IMR-90 (cell line): ENCODE results near the gene EPN2. TPM values are rescaled to one million over a fixed set of nuclear protein-coding genes. Genes with fewer than 3 reads are reported as not detected.

Source experiments
- ATAC-seq: fragments of 200-7000 bp; cut with Tn5 transposase; 2 replicates; pipeline ENCODE4 v1.9.1; 2020; ENCODE audit warnings: low read depth, mild to moderate bottlenecking, moderate library complexity
- BruUV-seq: library from RNA; stranded (reverse); fragments of 400-500 nt; replicated peaks from 2 replicates; lab custom pipeline; 2021; lab: Mats Ljungman, UMichigan
- CTCF ChIA-PET: fragments of 300-600 bp; formaldehyde crosslinking; extraction: SDS; loops from one replicate; lab custom pipeline; 2021; ENCODE audit warnings: antibody characterized with exemption; lab: Yijun Ruan, JAX
- POLR2A ChIA-PET: fragments of 300-600 bp; sonication (Branson Sonifier 250); formaldehyde crosslinking; loops from one replicate; lab custom pipeline; 2022; ENCODE audit warnings: antibody characterized with exemption; ENCODE audit not compliant: unreplicated experiment; lab: Charles Lee
- DNase-seq: peaks from one replicate; pipeline ENCODE4 v3.0.0; 2013
- H2AFZ ChIP-seq: replicated peaks from 2 replicates; pipeline ENCODE3; 2013; ENCODE audit warnings: low read length, mild to moderate bottlenecking; ENCODE audit not compliant: poor library complexity
- H2AK5ac ChIP-seq: 2 replicates; pipeline ENCODE4 v1.6.1; 2013; ENCODE audit warnings: low read depth, low read length, inconsistent platforms
- H2AK9ac ChIP-seq: replicated peaks from 2 replicates; pipeline ENCODE3; 2013; ENCODE audit warnings: mild to moderate bottlenecking, low read depth, low read length, moderate library complexity; ENCODE audit not compliant: poor library complexity
- H2BK120ac ChIP-seq: 2 replicates; pipeline ENCODE4 v1.6.1; 2013; ENCODE audit warnings: low read depth, low read length, inconsistent platforms
- H2BK15ac ChIP-seq: 3 replicates; pipeline ENCODE4 v1.6.1; 2013; ENCODE audit warnings: low read depth, low read length, inconsistent platforms
- H2BK20ac ChIP-seq: 2 replicates; pipeline ENCODE4 v1.6.1; 2013; ENCODE audit warnings: low read depth, mild to moderate bottlenecking, inconsistent platforms, low read length, moderate library complexity
- H2BK5ac ChIP-seq: 2 replicates; pipeline ENCODE4 v1.6.1; 2013; ENCODE audit warnings: mild to moderate bottlenecking, low read depth, low read length, inconsistent platforms; ENCODE audit not compliant: poor library complexity, severe bottlenecking
- H3K14ac ChIP-seq: replicated peaks from 2 replicates; pipeline ENCODE4 v1.6.1; 2013; ENCODE audit warnings: low read depth, low read length, inconsistent platforms
- H3K18ac ChIP-seq: 2 replicates; pipeline ENCODE4 v1.6.1; 2013; ENCODE audit warnings: low read depth, low read length, control low read depth
- H3K23ac ChIP-seq: 2 replicates; pipeline ENCODE4 v1.6.1; 2013; ENCODE audit warnings: low read depth, low read length, inconsistent platforms
- H3K27ac ChIP-seq: 2 replicates; pipeline ENCODE4 v1.5.1; 2013; ENCODE audit warnings: mild to moderate bottlenecking, control low read depth, low read length; ENCODE audit not compliant: insufficient read depth
- H3K27me3 ChIP-seq: 2 replicates; pipeline ENCODE4 v1.6.1; 2013; ENCODE audit warnings: low read length; ENCODE audit not compliant: control insufficient read depth, insufficient read depth
- H3K36me3 ChIP-seq: 2 replicates; pipeline ENCODE4 v1.6.1; 2013; ENCODE audit warnings: low read length, mixed read lengths; ENCODE audit not compliant: control insufficient read depth, insufficient read depth
- H3K4ac ChIP-seq: 2 replicates; pipeline ENCODE4 v1.6.1; 2013; ENCODE audit warnings: low read depth, low read length, inconsistent platforms
- H3K4me1 ChIP-seq: 2 replicates; pipeline ENCODE4 v1.6.1; 2013; ENCODE audit warnings: low read length, mixed read lengths; ENCODE audit not compliant: control insufficient read depth, insufficient read depth
- H3K4me2 ChIP-seq: 2 replicates; pipeline ENCODE4 v1.6.1; 2013; ENCODE audit warnings: low read depth, mild to moderate bottlenecking, control low read depth, low read length, moderate library complexity
- H3K4me3 ChIP-seq: 2 replicates; pipeline ENCODE4 v1.5.1; 2013; ENCODE audit warnings: low read depth, mild to moderate bottlenecking, control low read depth, low read length, moderate library complexity; ENCODE audit not compliant: insufficient read depth
- H3K56ac ChIP-seq: 2 replicates; pipeline ENCODE4 v1.6.1; 2013; ENCODE audit warnings: low read length, inconsistent platforms; ENCODE audit not compliant: insufficient read depth; ENCODE audit errors: extremely low read depth
- H3K79me1 ChIP-seq, 2 experiments: 2 replicates each; pipeline ENCODE4 v1.6.1; 2013; ENCODE audit warnings: low read length in 2 of 2, inconsistent platforms in 1 of 2, low read depth in 1 of 2
- H3K9ac ChIP-seq: 2 replicates; pipeline ENCODE4 v1.6.1; 2013; ENCODE audit warnings: low read depth, low read length, control low read depth
- H3K9me1 ChIP-seq: 2 replicates; pipeline ENCODE4 v1.6.1; 2013; ENCODE audit warnings: low read length, inconsistent platforms; ENCODE audit not compliant: insufficient read depth
- H3K9me3 ChIP-seq: 2 replicates; pipeline ENCODE4 v1.6.1; 2013; ENCODE audit warnings: low read length; ENCODE audit not compliant: control insufficient read depth, insufficient read depth
- H4K20me1 ChIP-seq: 2 replicates; pipeline ENCODE4 v1.6.1; 2013; ENCODE audit warnings: low read length, inconsistent platforms; ENCODE audit not compliant: insufficient read depth
- H4K5ac ChIP-seq: 2 replicates; pipeline ENCODE4 v1.6.1; 2013; ENCODE audit warnings: mild to moderate bottlenecking, low read depth, low read length, control low read depth
- H4K8ac ChIP-seq, 2 experiments: 2 replicates each; pipeline ENCODE4 v1.6.1; 2013; ENCODE audit warnings: low read depth in 2 of 2, low read length in 2 of 2, control low read depth in 1 of 2, inconsistent platforms in 1 of 2
- H4K91ac ChIP-seq: 2 replicates; pipeline ENCODE4 v1.6.1; 2013; ENCODE audit warnings: low read depth, low read length, inconsistent platforms; ENCODE audit not compliant: insufficient read depth
- CEBPB ChIP-seq: IDR thresholded peaks from 2 replicates; pipeline ENCODE4 v1.6.1; 2012; ENCODE audit warnings: low read depth, low read length, improper control_type of control experiment
- RCOR1 ChIP-seq: IDR thresholded peaks from 2 replicates; pipeline ENCODE4 v1.6.1; 2012; ENCODE audit warnings: mild to moderate bottlenecking, low read length, improper control_type of control experiment; ENCODE audit not compliant: insufficient replicate concordance
- RFX5 ChIP-seq: IDR thresholded peaks from 2 replicates; pipeline ENCODE4 v1.8.0; 2012; ENCODE audit warnings: low read depth, mild to moderate bottlenecking, low read length, moderate library complexity
- SMC3 ChIP-seq: fragments of 150-350 bp; IDR thresholded peaks from 2 replicates; pipeline ENCODE4 v1.6.1; 2016; ENCODE audit warnings: low read depth, mild to moderate bottlenecking, antibody characterized with exemption, low read length, moderate library complexity
- WGBS, 2 experiments: methylation state at CpG; one replicate each; pipeline versions ENCODE4 v1.1.5 to v1.1.7; 2013; ENCODE audit warnings: missing lambda C conversion rate in 2 of 2; ENCODE audit not compliant: insufficient read length in 1 of 2; ENCODE audit errors: extremely low coverage in 2 of 2; 5-methylcytosine and 5-hydroxymethylcytosine counted together
- dilution Hi-C: fragments of 300-500 bp; cut with HindIII; formaldehyde crosslinking; loops from one replicate; pipeline ENCODE4 v1.14.3; 2018; ENCODE audit warnings: low sequenced_read_pairs; ENCODE audit not compliant: unreplicated experiment
- in situ Hi-C: fragments of 300-500 bp; cut with MboI; formaldehyde crosslinking; loops from 3 replicates; pipeline ENCODE4 v1.14.3; 2019; ENCODE audit warnings: low sequenced_read_pairs, inconsistent platforms, mixed read lengths
- intact Hi-C: fragments of 100-400 bp; cut with micrococcal nuclease; formaldehyde crosslinking; loops from 2 replicates; pipeline ENCODE4 v1.10.0; 2022
- polyA plus RNA-seq, 3 experiments: library from polyadenylated mRNA; depleted of rRNA; stranded (reverse); fragments of >200 nt; gene quantifications; 2 replicates each; pipeline ENCODE4 v1.2.3, GENCODE V29; 2012; ENCODE audit warnings: low replicate concordance in 1 of 3
- total RNA-seq: library from RNA; depleted of rRNA; stranded (reverse); fragments of >200 nt; gene quantifications from 2 replicates; pipeline ENCODE4 v1.2.3, GENCODE V29; 2012
- TF ChIP-seq, protein P1 (sequence below): fragments of 150-350 bp; IDR thresholded peaks from 2 replicates; pipeline ENCODE4 v1.6.1; 2016; ENCODE audit warnings: low read depth, mild to moderate bottlenecking, low read length, moderate library complexity, borderline replicate concordance
- TF ChIP-seq, protein P2 (sequence below): conservative IDR thresholded peaks from 2 replicates; pipeline ENCODE4 v1.5.1; 2012; ENCODE audit warnings: mild to moderate bottlenecking, low read depth, low read length, improper control_type of control experiment

Gene EPN2
- total and polyA plus RNA-seq, 2 of the 4 experiments (the other 2 are of a cell fraction): 14.9 to 25.3 TPM

DNA sequence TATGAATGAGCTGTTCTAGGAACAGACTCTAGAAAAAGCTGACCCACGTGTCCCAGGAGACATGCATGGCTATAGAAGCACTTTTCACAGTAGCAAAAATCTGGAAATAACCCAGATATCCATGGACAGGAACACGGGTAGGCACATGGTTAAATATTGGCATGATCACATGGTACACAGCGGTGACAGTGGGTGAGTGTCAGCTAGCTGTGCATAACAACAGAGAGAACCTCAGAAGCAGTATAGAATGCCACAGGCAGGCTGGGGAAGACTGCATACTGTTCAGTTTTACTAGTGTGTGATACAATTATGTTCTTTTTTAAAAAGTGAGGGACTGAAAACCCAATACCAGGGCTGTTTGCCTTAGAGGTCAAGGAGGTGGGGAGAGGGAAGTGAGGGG lies 31.4 kb downstream of the EPN2 start:
- Histone ChIP-seq H2BK120ac (no peak overlapping the region), H3K18ac (no peak overlapping the region), H4K20me1 (peaks cover 80% of the 10 kb centered on the region), H4K91ac (no peak overlapping the region), H3K23ac (no peak overlapping the region), H3K27ac (no peak overlapping the region), H3K4ac (no peak overlapping the region), H3K36me3 (peaks cover 4% of the 10 kb centered on the region; the same call in 1 of the 2 replicates), H3K4me1 (peaks cover 22% of the 10 kb centered on the region), H3K4me3 (no peak overlapping the region), H2AK5ac (peak overlapping the region; percentile 49; the same call in 1 of the 2 replicates), H3K9me3 (no peaks in the 10 kb centered on the region), H3K9ac (no peak overlapping the region), H3K14ac (0 out of 2 replicates have a peak overlapping the region, but pooled peaks have one; percentile 56), H3K9me1 (peaks cover 31% of the 10 kb centered on the region), H3K4me2 (no peak overlapping the region), H3K79me1 (peaks cover 54 to 86% of the 10 kb centered on the region in 2 experiments), H2BK20ac (no peak overlapping the region), H4K5ac (no peak overlapping the region), H3K56ac (no peak overlapping the region), H3K27me3 (no peaks in the 10 kb centered on the region), H2BK15ac (no peak overlapping the region), H2AFZ (no peak overlapping the region), H2AK9ac (peak overlapping the region; percentile 73), H4K8ac (no peak overlapping the region), H2BK5ac (no peak overlapping the region)
- dilution Hi-C loops: no loop called here
- no peak for TF ChIP-seq CEBPB
- no peak for TF ChIP-seq SMC3
- no peak for TF ChIP-seq RCOR1
- TF ChIP-seq RFX5: no peak
- TF ChIP-seq, protein P1, sequence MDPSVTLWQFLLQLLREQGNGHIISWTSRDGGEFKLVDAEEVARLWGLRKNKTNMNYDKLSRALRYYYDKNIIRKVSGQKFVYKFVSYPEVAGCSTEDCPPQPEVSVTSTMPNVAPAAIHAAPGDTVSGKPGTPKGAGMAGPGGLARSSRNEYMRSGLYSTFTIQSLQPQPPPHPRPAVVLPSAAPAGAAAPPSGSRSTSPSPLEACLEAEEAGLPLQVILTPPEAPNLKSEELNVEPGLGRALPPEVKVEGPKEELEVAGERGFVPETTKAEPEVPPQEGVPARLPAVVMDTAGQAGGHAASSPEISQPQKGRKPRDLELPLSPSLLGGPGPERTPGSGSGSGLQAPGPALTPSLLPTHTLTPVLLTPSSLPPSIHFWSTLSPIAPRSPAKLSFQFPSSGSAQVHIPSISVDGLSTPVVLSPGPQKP: no peak
- TF ChIP-seq, protein P2, sequence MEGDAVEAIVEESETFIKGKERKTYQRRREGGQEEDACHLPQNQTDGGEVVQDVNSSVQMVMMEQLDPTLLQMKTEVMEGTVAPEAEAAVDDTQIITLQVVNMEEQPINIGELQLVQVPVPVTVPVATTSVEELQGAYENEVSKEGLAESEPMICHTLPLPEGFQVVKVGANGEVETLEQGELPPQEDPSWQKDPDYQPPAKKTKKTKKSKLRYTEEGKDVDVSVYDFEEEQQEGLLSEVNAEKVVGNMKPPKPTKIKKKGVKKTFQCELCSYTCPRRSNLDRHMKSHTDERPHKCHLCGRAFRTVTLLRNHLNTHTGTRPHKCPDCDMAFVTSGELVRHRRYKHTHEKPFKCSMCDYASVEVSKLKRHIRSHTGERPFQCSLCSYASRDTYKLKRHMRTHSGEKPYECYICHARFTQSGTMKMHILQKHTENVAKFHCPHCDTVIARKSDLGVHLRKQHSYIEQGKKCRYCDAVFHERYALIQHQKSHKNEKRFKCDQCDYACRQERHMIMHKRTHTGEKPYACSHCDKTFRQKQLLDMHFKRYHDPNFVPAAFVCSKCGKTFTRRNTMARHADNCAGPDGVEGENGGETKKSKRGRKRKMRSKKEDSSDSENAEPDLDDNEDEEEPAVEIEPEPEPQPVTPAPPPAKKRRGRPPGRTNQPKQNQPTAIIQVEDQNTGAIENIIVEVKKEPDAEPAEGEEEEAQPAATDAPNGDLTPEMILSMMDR: no peak
- DNase-seq (no peak), ATAC-seq (no peak)
- POLR2A ChIA-PET: no interaction called here
- no TSS peak for BruUV-seq
- CTCF ChIA-PET: no interaction called here
- WGBS, 2 experiments: no CpG with 5 or more reads among the region's 3 CpGs
- in situ Hi-C loops: no loop called here
- intact Hi-C loops: no loop called here
